BE2C (cell line): ENCODE results near the gene C8B.

Experiments used
- DNase-seq: peaks from one replicate; pipeline ENCODE4 v3.0.0-alpha.2; 2020
- H3K27me3 ChIP-seq: fragments of 250-450 bp; sonication (Bioruptor Pico); 2 replicates; pipeline ENCODE4 v1.5.1; 2020; ENCODE audit warnings: mild to moderate bottlenecking
- H3K36me3 ChIP-seq: fragments of 250-450 bp; sonication (Bioruptor Pico); 2 replicates; pipeline ENCODE4 v1.5.1; 2020; ENCODE audit warnings: mild to moderate bottlenecking
- H3K4me1 ChIP-seq: fragments of 250-450 bp; sonication (Bioruptor Pico); 2 replicates; pipeline ENCODE4 v1.5.1; 2020
- H3K4me3 ChIP-seq: 2 replicates; pipeline ENCODE4 v1.5.1; 2011; ENCODE audit warnings: low read depth, low read length
- H3K9me3 ChIP-seq: fragments of 250-450 bp; sonication (Bioruptor Pico); 2 replicates; pipeline ENCODE4 v1.5.1; 2020
- CTCF ChIP-seq: IDR thresholded peaks from 2 replicates; pipeline ENCODE4 v1.5.1; 2012; ENCODE audit warnings: mild to moderate bottlenecking, low read depth, low read length

C8B gene

GRCh38 chr1:56961426-56961825 lies 4.4 kb downstream of the C8B start:
- Histone ChIP-seq H3K9me3 (no peaks in the 10 kb centered on the region), H3K36me3 (no peaks in the 10 kb centered on the region), H3K4me3 (no peak overlapping the region), H3K4me1 (peaks cover 8% of the 10 kb centered on the region; the same call in 1 of the 2 replicates), H3K27me3 (no peaks in the 10 kb centered on the region)
- DNase-seq = no peak
- no peak for TF ChIP-seq CTCF

- DNase-seq = peak; percentile 76
- H3K4me1 ChIP-seq = peaks cover 8% of the 10 kb centered on the region; the same call in 1 of the 2 replicates
- no peaks in the 10 kb centered on the region for H3K36me3 ChIP-seq
- no peaks in the 10 kb centered on the region for H3K27me3 ChIP-seq
- H3K9me3 ChIP-seq = no peaks in the 10 kb centered on the region
- no peak overlapping the region for H3K4me3 ChIP-seq
- TF ChIP-seq CTCF = no peak
These were observed 7.3 kb downstream of the C8B start for GRCh38 chr1:56958526-56958925.

GRCh38 chr1:56957931-56958330 lies 7.9 kb downstream of the C8B start:
- TF ChIP-seq CTCF = no peak
- H3K4me3 ChIP-seq = no peak overlapping the region
- H3K9me3 ChIP-seq = no peaks in the 10 kb centered on the region
- no peaks in the 10 kb centered on the region for H3K36me3 ChIP-seq
- peaks cover 8% of the 10 kb centered on the region; the same call in 1 of the 2 replicates for H3K4me1 ChIP-seq
- H3K27me3 ChIP-seq = no peaks in the 10 kb centered on the region
- peak; percentile 21 for DNase-seq

GRCh38 chr1:56954664-56955063 lies 11.2 kb downstream of the C8B start:
- TF ChIP-seq CTCF = no peak
- H3K4me1 ChIP-seq = peaks cover 8% of the 10 kb centered on the region; the same call in 1 of the 2 replicates
- no peaks in the 10 kb centered on the region for H3K9me3 ChIP-seq
- H3K27me3 ChIP-seq = no peaks in the 10 kb centered on the region
- H3K36me3 ChIP-seq = no peaks in the 10 kb centered on the region
- DNase-seq = no peak
- H3K4me3 ChIP-seq = no peak overlapping the region

GRCh38 chr1:56953386-56953785 lies 12.4 kb downstream of the C8B start:
- Histone ChIP-seq H3K4me3 (no peak overlapping the region), H3K27me3 (no peaks in the 10 kb centered on the region), H3K9me3 (no peaks in the 10 kb centered on the region), H3K4me1 (peaks cover 8% of the 10 kb centered on the region; the same call in 1 of the 2 replicates), H3K36me3 (no peaks in the 10 kb centered on the region)
- TF ChIP-seq CTCF = no peak
- DNase-seq = no peak

- Histone ChIP-seq H3K27me3 (no peaks in the 10 kb centered on the region), H3K9me3 (no peaks in the 10 kb centered on the region), H3K4me1 (peaks cover under 1% of the 10 kb centered on the region; the same call in 1 of the 2 replicates), H3K36me3 (no peaks in the 10 kb centered on the region), H3K4me3 (no peak overlapping the region)
- DNase-seq = no peak
- no peak for TF ChIP-seq CTCF
These were observed 13.3 kb downstream of the C8B start for GRCh38 chr1:56952501-56952900.
